Ammon's horn (tissue), 1 donor: ENCODE results near the gene TRIM50.
"Not testable (repeated sequence)": the region's sequence is repeated elsewhere in the genome, so short reads cannot be mapped to it uniquely, and the experiment has no call there.

Experiments used
- DNase-seq: peaks from one replicate; pipeline ENCODE4 v3.0.0-alpha.2; 2016; ENCODE audit warnings: low spot score

The TRIM50 gene

GRCh38 chr7:73327922-73328321 is at the start of gene TRIM50, which contains the start of gene FKBP6:
Gene TRIM50, minus strand, starts transcription at chr7:73328082. Its CDS starts 3,295 bp downstream, at chr7:73324787.
Gene FKBP6, plus strand, starts transcription at chr7:73328161. Its CDS starts 268 bp downstream, at chr7:73328429.
- DNase-seq, result not testable (repeated sequence)

- no peak for DNase-seq
These were observed 49.0 kb upstream of the TRIM50 start for GRCh38 chr7:73376671-73377412.

GRCh38 chr7:73376262-73376661 is 48.4 kb upstream of the TRIM50 start:
- not testable (repeated sequence) for DNase-seq

DNA sequence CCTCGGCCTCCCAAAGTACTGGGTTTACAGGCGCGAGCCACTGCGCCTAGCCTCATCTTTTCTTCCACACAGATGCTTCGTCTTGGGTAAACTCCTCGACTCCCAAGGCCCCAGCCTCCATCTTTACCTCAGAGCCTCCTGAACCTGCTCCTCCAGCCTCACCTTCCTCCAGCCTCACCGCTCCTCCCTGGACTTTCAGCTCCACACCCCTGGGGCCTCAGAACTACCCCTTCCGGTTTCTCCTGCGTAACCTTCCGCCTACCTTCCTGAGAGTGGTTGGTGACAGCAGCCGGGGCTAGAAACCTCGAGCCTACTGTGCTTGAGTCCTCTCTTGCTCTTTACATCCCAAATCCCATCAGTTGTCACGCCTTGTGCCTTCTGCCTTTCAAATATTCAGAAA is 45.9 kb upstream of the TRIM50 start:
- DNase-seq, result no peak

GRCh38 chr7:73369622-73370021 is 41.7 kb upstream of the TRIM50 start:
- DNase-seq, result no peak

GRCh38 chr7:73369009-73369408 is 41.1 kb upstream of the TRIM50 start:
- DNase-seq, result no peak

DNA sequence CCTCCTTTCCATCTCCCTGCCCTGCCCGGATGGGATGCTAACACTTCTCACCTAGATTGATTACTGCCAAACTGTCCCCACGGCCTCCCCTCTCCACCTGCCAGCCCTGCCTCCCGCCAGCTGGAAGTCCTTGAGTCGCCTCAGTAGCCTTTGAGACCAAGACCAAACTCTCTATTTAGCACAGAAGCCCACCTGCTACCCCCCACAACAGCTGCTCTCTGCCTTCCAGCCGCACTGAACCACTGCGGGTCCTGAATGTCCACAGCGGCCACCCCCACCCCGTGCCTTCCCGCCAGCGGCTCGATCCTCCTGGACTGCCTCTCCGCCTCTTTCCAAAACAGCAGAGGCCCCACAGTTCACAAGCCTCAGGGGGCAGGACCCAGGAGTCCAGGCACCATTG is 39.1 kb upstream of the TRIM50 start:
- no peak for DNase-seq

- DNase-seq, result no peak
These were observed 38.2 kb upstream of the TRIM50 start for GRCh38 chr7:73366127-73366526.

- DNase-seq, result no peak
These were observed 36.3 kb upstream of the TRIM50 start for GRCh38 chr7:73364006-73364728.

- DNase-seq, result no peak
These were observed 35.5 kb upstream of the TRIM50 start for GRCh38 chr7:73363225-73364005.

- DNase-seq, result not testable (repeated sequence)
These were observed 32.7 kb upstream of the TRIM50 start for GRCh38 chr7:73360590-73360989.

GRCh38 chr7:73359746-73360375 is 32.0 kb upstream of the TRIM50 start:
- no peak for DNase-seq

GRCh38 chr7:73359306-73359705 is 31.4 kb upstream of the TRIM50 start:
- no peak for DNase-seq

DNA sequence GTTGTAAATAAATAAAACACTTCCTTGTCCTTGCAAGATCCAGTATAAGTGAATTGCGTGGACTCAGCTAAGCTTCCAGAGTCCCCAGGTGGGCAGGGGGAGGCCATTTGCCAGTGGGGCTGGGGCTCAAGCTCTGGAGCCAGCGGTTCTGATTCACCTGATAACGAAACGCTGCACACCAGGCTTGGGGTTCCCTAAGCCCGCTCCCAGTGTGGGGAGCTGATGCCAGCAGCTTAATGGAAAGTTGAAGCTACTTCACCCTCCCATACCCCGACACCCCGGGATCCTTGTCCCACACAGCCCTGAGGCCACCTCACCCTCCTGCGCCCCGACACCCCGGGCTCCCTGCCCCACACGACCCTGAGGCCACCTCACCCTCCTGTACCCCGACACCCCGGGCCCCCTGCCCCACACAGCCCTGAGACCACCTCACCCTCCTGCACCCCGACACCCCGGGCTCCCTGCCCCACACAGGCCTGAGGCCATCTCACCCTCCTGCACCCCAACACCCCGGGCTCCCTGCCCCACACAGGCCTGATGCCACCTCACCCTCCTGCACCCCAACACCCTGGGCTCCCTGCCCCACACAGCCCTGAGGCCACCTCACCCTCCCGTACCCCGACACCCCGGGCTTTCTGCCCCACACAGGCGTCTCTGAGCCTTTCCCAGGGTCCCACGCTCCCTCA is 30.9 kb upstream of the TRIM50 start:
- peak; percentile 23 for DNase-seq

- DNase-seq, result no peak
These were observed 28.3 kb upstream of the TRIM50 start for GRCh38 chr7:73356159-73356558.

DNA sequence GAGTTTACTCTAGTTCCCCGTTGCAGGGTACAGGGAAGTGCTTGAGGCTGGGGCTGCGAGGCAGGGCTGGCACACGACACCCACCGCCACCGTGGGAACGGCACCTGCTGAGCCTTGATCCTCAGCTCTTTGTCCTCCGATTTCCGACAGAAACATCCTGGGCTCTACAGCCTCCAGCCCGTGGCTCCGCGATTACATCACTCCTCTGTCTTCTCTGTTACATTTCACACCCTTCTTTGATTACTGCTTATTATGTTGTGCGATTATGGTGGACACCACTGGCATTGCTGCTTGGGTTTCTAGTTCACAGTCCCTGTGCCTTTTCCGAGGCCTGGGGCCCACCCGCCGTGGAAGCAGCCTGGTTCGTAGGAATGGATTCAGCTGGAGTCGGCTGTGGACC is 26.9 kb upstream of the TRIM50 start:
- no peak for DNase-seq

DNA sequence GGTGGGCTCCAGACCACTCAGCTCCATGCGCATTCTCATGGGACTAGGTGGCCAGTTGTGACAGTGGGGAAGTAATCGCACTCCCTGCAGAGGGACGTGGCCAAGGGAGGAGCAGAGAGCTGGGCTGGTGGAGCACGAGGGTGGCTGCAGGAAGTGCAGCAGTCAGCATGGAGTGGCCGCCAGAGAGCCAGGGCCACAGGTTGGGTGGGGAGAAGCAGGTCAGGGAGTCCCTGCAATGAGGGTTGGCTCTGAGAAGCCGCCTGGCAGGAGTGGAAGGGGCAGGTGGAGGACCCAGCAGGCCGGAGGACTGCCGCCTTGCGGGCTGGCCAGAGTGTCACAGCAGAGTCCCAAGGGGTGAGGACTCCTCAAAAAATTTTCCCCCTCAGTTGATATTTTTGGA is 26.3 kb upstream of the TRIM50 start:
- DNase-seq, result no peak

DNA sequence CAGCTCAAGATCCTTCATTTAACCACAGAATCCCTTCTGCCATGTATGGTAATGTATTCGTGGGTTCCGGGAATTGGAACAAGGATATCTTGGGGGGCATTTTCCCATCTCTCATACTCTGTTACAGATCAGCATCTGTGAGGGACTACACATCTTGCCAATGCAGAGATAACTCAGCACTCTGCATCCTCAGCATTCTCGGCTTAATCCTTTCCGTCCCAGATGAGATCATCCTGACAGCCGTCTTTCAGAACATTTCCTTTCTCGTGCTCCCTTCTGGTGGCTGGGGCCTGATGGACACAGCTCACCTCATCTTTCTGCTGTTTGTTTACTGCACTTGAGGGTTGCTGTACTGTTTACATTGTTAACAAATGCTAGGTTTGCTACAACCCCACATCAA is 25.4 kb upstream of the TRIM50 start:
- DNase-seq, result no peak

DNA sequence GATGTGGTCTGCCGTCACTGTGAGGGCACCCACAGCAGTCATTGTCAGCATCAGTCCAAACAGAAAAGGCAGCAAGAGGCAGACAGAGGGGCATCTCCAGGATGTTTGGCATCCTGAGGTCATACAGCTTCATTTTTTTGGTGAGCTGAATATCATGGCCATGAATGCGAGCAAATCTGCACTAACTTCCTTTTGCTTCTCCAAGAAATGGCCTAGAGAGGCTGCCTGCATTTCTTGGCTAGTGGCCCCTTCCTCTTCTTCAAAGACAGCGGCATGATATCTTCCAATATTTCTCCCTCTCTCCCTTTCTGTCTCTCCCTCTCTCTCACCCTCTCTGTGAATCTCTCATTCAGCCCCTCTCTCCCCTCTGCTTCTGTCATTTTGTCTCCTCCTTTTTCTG is 24.9 kb upstream of the TRIM50 start:
- no peak for DNase-seq

GRCh38 chr7:73351447-73352167 is 23.7 kb upstream of the TRIM50 start:
- no peak for DNase-seq
